Jurkat, Clone E6-1 (cell line): ENCODE data around the gene HPS3.
"Not testable (repeated sequence)": the region's sequence is repeated elsewhere in the genome, so short reads cannot be mapped to it uniquely, and the experiment has no call there.

Source experiments
- DNase-seq: peaks from one replicate; pipeline ENCODE4 v3.0.0-alpha.2; 2011; ENCODE audit warnings: low read depth, low spot score
- H3K4me3 ChIP-seq: 2 replicates; pipeline ENCODE4 v1.5.1; 2011; ENCODE audit warnings: mild to moderate bottlenecking, low read length, control low read depth, moderate library complexity

The HPS3 gene

DNA sequence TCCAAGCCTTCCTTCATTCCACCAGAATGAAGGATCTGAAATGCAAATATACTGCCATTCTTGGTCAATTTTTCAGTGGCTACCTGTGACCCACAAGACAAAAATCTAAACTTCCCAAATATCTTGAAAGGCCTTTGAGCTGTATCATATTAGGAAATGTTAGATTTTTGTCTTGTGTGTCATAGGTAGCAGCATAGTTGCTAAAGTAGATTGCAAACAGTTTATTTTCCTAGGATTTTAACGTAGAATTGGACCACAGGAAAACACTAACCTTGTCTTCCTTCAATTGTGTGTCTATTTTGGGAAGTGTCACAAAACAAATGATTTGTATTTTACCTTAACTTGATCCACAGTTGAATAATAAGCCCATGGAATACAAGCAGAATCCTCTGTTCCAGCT lies 49.8 kb downstream of the HPS3 start:
- DNase-seq, result no peak
- no peak overlapping the region for H3K4me3 ChIP-seq

GRCh38 chr3:149180057-149180573 lies 50.7 kb downstream of the HPS3 start:
- no peak for DNase-seq
- no peak overlapping the region for H3K4me3 ChIP-seq

DNA sequence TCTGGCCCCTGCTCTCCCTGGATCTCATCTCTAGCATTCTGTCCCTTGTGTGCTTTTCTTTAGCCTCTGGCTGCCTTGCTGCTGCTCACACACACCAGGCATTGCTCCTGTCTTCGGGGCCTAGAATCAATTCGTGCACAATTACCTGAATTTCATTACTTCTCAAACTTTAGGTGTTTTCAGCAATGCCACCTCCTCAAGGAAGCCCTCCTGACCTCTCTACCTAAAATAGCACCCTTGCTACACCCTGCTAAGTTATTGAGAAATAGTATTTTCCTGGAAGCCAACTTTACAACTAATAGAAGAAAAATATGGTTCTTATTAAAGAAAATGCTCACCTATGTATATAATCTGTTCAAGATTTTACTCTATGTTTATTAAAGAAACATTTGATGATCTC lies 51.7 kb downstream of the HPS3 start:
- DNase-seq, result no peak
- H3K4me3 ChIP-seq, result no peak overlapping the region

DNA sequence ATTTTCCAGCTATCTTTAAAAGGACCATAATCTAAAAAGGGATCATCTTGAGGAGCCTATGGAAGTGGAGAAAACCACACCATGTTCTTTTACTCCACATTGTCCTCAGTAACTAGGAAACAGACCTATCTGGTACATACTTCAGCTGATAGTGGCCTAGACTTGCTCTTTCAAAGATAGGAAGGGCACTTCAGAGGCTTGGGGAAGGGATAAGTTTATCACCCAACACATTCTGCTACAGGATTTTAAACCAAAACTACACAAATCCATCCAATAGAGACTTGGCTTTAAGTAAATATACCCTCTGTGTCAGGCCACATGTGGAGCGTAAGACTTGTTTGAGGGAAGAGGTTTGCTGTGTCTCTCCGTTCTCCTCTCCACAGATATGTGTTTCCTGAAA lies 56.8 kb downstream of the HPS3 start:
- no peak overlapping the region for H3K4me3 ChIP-seq
- DNase-seq, result no peak

- no peak overlapping the region for H3K4me3 ChIP-seq
- DNase-seq, result no peak
Observed at GRCh38 chr3:149186721-149187120, 57.3 kb downstream of the HPS3 start.

DNA sequence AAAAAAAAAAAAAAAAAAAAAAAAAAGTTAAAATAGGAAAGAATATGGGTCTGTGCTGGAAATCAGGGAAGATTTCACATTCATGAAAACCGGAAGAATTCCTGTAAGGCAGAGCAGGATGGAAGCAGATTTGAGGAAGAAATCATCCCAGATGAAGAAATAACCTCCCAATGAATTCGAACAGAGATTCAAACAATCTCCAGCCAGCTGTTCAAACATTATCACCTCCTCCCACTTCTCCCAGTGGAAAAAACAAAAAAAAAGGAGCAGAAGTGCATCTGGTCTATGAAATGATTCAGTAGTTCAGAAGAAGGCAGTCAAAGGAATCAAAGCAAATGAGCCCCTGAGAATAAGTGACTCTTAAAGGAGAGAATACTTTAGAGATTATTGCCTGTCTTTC lies 59.1 kb downstream of the HPS3 start:
- no peak for DNase-seq
- no peak overlapping the region for H3K4me3 ChIP-seq

DNA sequence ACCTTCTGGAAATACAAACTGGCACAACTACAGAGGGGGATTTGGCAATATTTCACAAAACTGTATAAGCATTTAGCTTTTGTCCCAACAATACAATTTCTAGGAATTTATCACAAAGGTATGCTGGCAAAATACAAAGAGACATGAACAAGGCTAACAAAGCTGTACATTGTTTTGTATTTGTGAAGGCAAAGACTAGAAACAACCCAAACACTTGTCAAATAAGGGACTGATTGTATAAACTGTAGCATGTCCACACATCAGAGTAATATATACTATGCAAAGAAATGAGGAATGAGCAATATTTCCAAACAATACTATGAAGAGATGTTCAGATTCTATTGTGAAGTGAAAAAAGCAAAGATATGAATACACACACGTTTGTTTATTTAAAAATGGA lies 65.8 kb downstream of the HPS3 start:
- no peak overlapping the region for H3K4me3 ChIP-seq
- DNase-seq, result no peak

GRCh38 chr3:149196805-149197592 lies 67.6 kb downstream of the HPS3 start:
- not testable (repeated sequence) for H3K4me3 ChIP-seq, DNase-seq

GRCh38 chr3:149197669-149198068 lies 68.2 kb downstream of the HPS3 start:
- H3K4me3 ChIP-seq, result no peak overlapping the region
- no peak for DNase-seq

GRCh38 chr3:149198611-149199010 lies 69.2 kb downstream of the HPS3 start:
- no peak overlapping the region for H3K4me3 ChIP-seq

GRCh38 chr3:149199474-149199873 lies 70.0 kb downstream of the HPS3 start:
- no peak overlapping the region for H3K4me3 ChIP-seq
- no peak for DNase-seq

More at GRCh38 chr3:149198611-149199010, 69.2 kb downstream of the HPS3 start:
- DNase-seq, result no peak

DNA sequence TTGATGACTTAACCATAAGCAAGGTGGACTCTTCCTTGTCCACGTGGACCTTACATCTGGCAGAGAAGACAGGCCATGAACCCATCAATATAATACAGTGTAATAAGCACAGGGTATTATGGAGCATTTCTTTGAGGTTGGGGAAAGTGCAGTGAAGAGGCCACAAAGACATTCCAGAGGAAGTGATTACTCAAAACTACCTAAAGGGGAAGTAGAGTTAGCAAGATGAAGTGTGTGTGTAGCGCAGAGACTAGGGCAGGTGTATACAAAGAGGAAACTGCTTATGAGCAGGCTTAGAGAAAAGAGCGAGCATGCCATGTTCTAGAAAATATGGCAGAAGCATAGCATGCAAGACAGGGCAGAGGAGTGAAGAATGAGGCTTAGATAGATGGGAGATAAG lies 74.3 kb downstream of the HPS3 start:
- no peak for DNase-seq

GRCh38 chr3:149204390-149204991 lies 75.1 kb downstream of the HPS3 start:
- no peak for DNase-seq
- H3K4me3 ChIP-seq, result no peak overlapping the region

More for the DNA sequence above, 74.3 kb downstream of the HPS3 start:
- no peak overlapping the region for H3K4me3 ChIP-seq

DNA sequence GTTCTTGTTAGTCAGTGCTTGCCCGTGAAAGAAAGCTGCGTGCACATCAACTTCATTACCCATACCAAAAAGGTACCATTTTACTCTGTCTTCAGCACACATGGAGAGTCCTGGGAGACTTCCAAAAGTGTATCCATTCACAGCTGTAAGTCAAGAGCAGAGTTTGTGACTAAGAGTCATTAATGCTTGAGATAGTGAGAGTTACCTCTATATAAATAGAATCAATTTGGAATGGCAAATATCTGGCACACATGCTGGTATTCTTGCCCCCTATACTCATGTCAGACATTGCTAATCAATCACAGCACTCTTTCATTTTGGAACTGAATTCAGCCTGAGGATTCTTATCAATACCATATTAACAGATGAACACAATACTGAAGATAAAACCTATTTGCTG lies 78.0 kb downstream of the HPS3 start:
- no peak for DNase-seq
- H3K4me3 ChIP-seq, result no peak overlapping the region

- no peak overlapping the region for H3K4me3 ChIP-seq
- no peak for DNase-seq
Observed at GRCh38 chr3:149209431-149209830, 80.0 kb downstream of the HPS3 start.

- no peak overlapping the region for H3K4me3 ChIP-seq
- DNase-seq, result no peak
Observed at GRCh38 chr3:149212386-149212785, 82.9 kb downstream of the HPS3 start.

DNA sequence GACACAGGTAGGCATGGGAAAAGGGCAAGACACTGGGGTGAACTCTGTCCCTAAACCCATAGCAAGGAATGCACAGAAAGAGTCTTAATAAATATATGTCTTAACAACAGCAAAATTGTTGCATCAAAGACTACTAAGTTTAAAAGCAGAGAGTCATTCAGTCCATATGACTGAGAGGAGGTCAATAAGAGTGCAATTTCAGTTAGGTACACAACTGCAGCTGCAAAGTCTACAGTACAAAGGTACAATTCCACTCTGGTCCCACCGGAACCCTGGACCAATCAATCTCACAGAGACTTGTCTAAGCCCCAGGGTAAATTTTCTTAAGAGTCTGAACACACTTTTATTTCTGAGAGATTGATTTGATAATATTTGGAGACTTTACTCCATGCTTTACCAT lies 85.3 kb downstream of the HPS3 start:
- DNase-seq, result no peak
- no peak overlapping the region for H3K4me3 ChIP-seq

GRCh38 chr3:149215515-149215914 lies 86.1 kb downstream of the HPS3 start:
- DNase-seq, result no peak
- no peak overlapping the region for H3K4me3 ChIP-seq

DNA sequence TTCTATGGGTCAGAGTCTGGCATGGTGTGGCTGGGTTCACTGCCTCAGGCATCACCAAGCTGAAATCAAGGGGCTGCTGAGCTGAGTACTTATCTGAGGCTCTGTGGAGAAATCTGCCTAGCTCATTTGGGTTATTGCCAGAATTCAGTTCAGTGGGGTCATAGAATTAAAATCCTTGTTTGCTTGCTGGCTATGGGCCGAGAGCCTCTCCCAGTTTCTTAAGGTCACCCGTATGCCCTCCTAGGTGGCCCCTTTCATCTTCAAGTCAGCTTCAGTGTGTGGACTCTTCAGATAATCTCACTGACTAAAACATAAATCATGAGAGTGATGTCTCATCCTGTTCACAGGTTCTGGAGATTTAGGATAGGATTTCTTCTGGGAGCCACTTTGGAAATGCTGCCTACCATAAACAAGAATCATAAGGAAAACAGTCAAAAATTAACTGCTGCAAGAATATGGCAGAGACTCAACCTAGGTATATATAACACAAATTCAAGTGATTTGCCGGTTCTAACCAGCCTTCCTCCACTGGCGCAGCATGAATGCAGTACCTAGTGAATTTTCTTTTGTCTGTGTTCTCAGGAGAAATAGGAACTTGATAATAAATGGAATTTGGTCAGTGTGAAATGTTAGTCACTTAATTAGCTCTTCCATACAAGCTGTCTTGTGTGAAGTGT lies 86.9 kb downstream of the HPS3 start:
- no peak for DNase-seq
- no peak overlapping the region for H3K4me3 ChIP-seq

- H3K4me3 ChIP-seq, result no peak overlapping the region
Observed at GRCh38 chr3:149217347-149217746, 87.9 kb downstream of the HPS3 start.

More at GRCh38 chr3:149217347-149217746, 87.9 kb downstream of the HPS3 start:
- no peak for DNase-seq
